A172 (cell line): ENCODE measurements around the gene SSX2B. TPM values are rescaled to one million over a fixed set of nuclear protein-coding genes. Genes with fewer than 3 reads are reported as not detected.
"Not testable (repeated sequence)": the region's sequence is repeated elsewhere in the genome, so short reads cannot be mapped to it uniquely, and the experiment has no call there.

Experiments used
- DNase-seq: peaks from one replicate; pipeline ENCODE4 v3.0.0-alpha.2; 2015; ENCODE audit warnings: low spot score
- total RNA-seq: library from RNA; depleted of rRNA; stranded (reverse); fragments of >200 nt; shearing (Covaris generic); gene quantifications from 2 replicates; pipeline ENCODE4 v1.2.3, GENCODE V29; 2014; rRNA removed

The SSX2B gene
- not detected in 2 replicates for total RNA-seq

- DNase-seq: not testable (repeated sequence)
Measured at GRCh38 chrX:52750952-52751351, at the start of gene SSX2B. TSS of gene SSX2B (plus strand) at chrX:52751252. CDS start at chrX:52752681, 1,429 bp downstream.

DNA sequence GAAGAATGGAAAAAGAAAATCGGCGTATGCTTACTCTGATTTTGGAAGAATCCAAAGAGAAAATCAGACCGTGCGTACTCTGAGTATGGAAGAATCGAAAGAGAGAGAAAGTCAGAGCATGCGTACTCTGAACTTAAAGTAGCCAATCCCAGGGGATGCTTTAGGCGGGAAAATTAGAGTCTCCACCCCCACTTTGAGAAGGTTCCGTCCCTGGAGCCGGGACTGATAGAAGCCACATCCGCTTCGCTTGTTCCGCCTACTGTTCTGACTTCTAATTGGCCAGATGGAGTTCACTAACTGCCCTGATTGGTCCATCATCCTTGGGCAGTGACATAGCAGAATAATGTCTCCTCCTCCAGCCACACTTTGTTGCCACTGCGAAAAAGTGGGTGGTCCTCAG lies 44.0 kb upstream of the SSX2B start, which contains the start of gene SSX2:
TSS of gene SSX2 (minus strand) at position 101 of the 400 bp plus-strand sequence. CDS start 1,429 bp downstream, outside the sequence.
- DNase-seq: not testable (repeated sequence)

DNA sequence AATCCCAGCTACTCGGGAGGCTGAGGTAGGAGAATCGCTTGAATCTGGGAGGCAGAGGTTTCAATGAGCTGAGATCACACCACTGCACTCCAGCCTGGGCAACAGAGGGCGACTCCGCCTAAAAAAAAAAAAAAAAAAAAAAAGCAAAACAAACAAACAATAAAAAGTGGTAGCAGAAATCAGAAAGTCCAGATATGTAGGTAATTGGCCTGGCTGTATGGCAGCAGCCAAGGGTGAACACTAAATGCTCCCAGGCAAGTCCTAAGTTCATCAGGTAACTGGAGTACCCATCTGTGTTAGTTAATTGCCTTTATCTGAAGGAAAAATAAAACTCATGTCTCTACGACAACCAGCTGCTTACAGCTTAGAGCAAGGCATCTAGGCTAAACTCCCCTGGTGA lies 14.9 kb downstream of the SSX2B start:
- DNase-seq: not testable (repeated sequence)

GRCh38 chrX:52773504-52773903 lies 22.5 kb downstream of the SSX2B start:
- not testable (repeated sequence) for DNase-seq

GRCh38 chrX:52797327-52797726 lies 46.3 kb downstream of the SSX2B start, which contains the start of gene SPANXN5:
TSS of gene SPANXN5 (minus strand) at chrX:52797427. CDS start at chrX:52797348, 79 bp downstream.
- DNase-seq: not testable (repeated sequence)

DNA sequence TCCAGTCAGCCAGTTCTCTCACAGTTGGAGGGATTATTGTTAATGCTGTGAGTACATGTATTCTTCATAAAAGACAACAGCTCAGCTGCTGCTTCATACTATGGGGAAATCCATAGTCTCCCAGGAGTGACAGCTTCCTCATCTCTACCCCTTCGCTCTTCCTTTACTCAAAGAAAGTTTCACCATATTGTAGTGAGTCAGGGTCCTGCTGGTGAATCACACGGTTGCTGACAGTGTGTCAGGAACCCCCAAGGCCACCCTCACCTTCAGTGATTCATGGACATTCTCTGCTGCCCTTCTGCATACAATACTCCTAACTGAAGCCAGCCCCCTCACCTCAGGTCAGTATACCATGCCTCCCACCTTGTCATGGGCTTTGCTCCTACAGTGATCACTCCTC lies 53.8 kb downstream of the SSX2B start:
- not testable (repeated sequence) for DNase-seq

Other genes starting within 250 kb of the SSX2B start
- 1.3 and 6.4 TPM in 2 replicates for gene XAGE1B, start 234.2 kb upstream of the SSX2B start, total RNA-seq
- gene SSX7, start 96.4 kb upstream of the SSX2B start, total RNA-seq: not detected in 2 replicates
- not detected in 2 replicates for gene SSX2, start 44.1 kb upstream of the SSX2B start, total RNA-seq
- gene SPANXN5, start 46.2 kb downstream of the SSX2B start, total RNA-seq: not detected in 2 replicates
- not detected in 2 replicates for gene XAGE5, start 60.0 kb downstream of the SSX2B start, total RNA-seq
- gene XAGE3, start 116.8 kb downstream of the SSX2B start, total RNA-seq: not detected in 2 replicates
- gene FAM156B, start 146.1 kb downstream of the SSX2B start, total RNA-seq: 6.2 and 19.3 TPM in 2 replicates
- gene FAM156A, start 207.3 kb downstream of the SSX2B start, total RNA-seq: 18.9 and 23.0 TPM in 2 replicates